OCI-LY7 (cell line): ENCODE data around the gene KCNN2.

Experiments
- CTCF ChIP-seq: fragments of 200-600 bp; sonication (generic); conservative IDR thresholded peaks from 2 replicates; pipeline ENCODE4 v1.5.1; 2014; ENCODE audit warnings: mild to moderate bottlenecking, antibody characterized with exemption, low read length, moderate library complexity, mixed read lengths
- EZH2phosphoT487 ChIP-seq: fragments of 200-600 bp; sonication (generic); IDR thresholded peaks from 2 replicates; pipeline ENCODE4 v1.6.1; 2018; ENCODE audit warnings: low read depth, borderline replicate concordance, mild to moderate bottlenecking, mixed run types, antibody characterized with exemption, low read length, moderate library complexity, mixed read lengths

GRCh38 chr5:114312658-114313057 lies 49.2 kb upstream of the KCNN2 start:
- TF ChIP-seq CTCF (no peak), EZH2phosphoT487 (no peak)
